HCT116 (cell line): ENCODE results near the gene ARMC10. TPM values are rescaled to one million over a fixed set of nuclear protein-coding genes. Genes with fewer than 3 reads are reported as not detected.
"Not testable (repeated sequence)": the region's sequence is repeated elsewhere in the genome, so short reads cannot be mapped to it uniquely, and the experiment has no call there.

Source experiments
- ATAC-seq: fragments of 200-7000 bp; cut with Tn5 transposase; 2 replicates; pipeline ENCODE4 v1.9.1; 2020; ENCODE audit warnings: mild to moderate bottlenecking, moderate library complexity
- BruUV-seq: library from RNA; stranded (reverse); fragments of 400-500 nt; replicated peaks from 2 replicates; lab custom pipeline; 2021; lab: Mats Ljungman, UMichigan
- CTCF ChIA-PET: fragments of 300-600 bp; sonication (Branson Sonifier 250); formaldehyde crosslinking; loops from one replicate; lab custom pipeline; 2021; ENCODE audit warnings: antibody characterized with exemption; lab: Charles Lee
- POLR2A ChIA-PET: fragments of 300-600, 350-600 bp; sonication (Branson Sonifier 250); formaldehyde crosslinking; loops from one replicate; lab custom pipeline; 2021; ENCODE audit warnings: antibody characterized with exemption; lab: Charles Lee
- RAD21 ChIA-PET, 2 experiments: fragments of 300-600 bp; sonication (Branson Sonifier 250); formaldehyde crosslinking; loops; one replicate each; lab custom pipeline; 2023; ENCODE audit warnings: low total read pairs in 2 of 2; ENCODE audit not compliant: uncharacterized antibody in 2 of 2, unreplicated experiment in 2 of 2, low non-redundant PET in 1 of 2; lab: Charles Lee
- DNase-seq: peaks from one replicate; pipeline ENCODE4 v3.0.0-alpha.2; 2010; ENCODE audit warnings: low read depth, low spot score
- H2AFZ ChIP-seq: fragments of 200-600 bp; shearing (Covaris generic), sonication (generic); 2 replicates; pipeline ENCODE4 v1.6.1; 2017; ENCODE audit warnings: low read depth, mixed run types, mixed read lengths, antibody characterized with exemption, low read length; ENCODE audit not compliant: poor library complexity, severe bottlenecking
- H3K27ac ChIP-seq: 2 replicates; pipeline ENCODE4 v1.5.1; 2012; ENCODE audit warnings: low read depth, low read length
- H3K27me3 ChIP-seq: fragments of 200-600 bp; sonication (generic); 2 replicates; pipeline ENCODE4 v1.6.1; 2016; ENCODE audit warnings: mixed run types, low read length, mixed read lengths; ENCODE audit not compliant: insufficient read depth
- H3K36me3 ChIP-seq, 2 experiments: fragments of 200-500 bp in 1 of 2; fragments of 200-600 bp in 1 of 2; sonication (Bioruptor generic) in 1 of 2; sonication (generic) in 1 of 2; 2 replicates each; pipeline versions ENCODE4 v1.5.1 to v1.6.1; 2014 to 2016; ENCODE audit warnings: low read length in 2 of 2, inconsistent platforms in 1 of 2, mixed read lengths in 1 of 2, mixed run types in 1 of 2; ENCODE audit not compliant: insufficient read depth in 2 of 2, control insufficient read depth in 1 of 2
- H3K4me1 ChIP-seq, 2 experiments: fragments of 200-600 bp in 1 of 2; sonication (generic) in 1 of 2; 2 replicates each; pipeline versions ENCODE4 v1.5.1 to v1.6.1; 2012 to 2017; ENCODE audit warnings: low read length in 2 of 2, inconsistent platforms in 1 of 2, mild to moderate bottlenecking in 1 of 2, mixed read lengths in 1 of 2, mixed run types in 1 of 2, moderate library complexity in 1 of 2; ENCODE audit not compliant: insufficient read depth in 2 of 2, control insufficient read depth in 1 of 2
- H3K4me2 ChIP-seq: fragments of 200-600 bp; sonication (generic); 2 replicates; pipeline ENCODE4 v1.6.1; 2017; ENCODE audit warnings: mixed run types, low read length, mixed read lengths
- H3K4me3 ChIP-seq, 2 experiments: fragments of 200-600 bp in 1 of 2; sonication (generic) in 1 of 2; replicated peaks in 1 of 2; 2 replicates each; pipeline ENCODE4 v1.5.1; 2011 to 2016; ENCODE audit warnings: low read length in 2 of 2, control low read depth in 1 of 2, low read depth in 1 of 2, mild to moderate bottlenecking in 1 of 2, mixed read lengths in 1 of 2, mixed run types in 1 of 2
- H3K79me2 ChIP-seq: fragments of 200-600 bp; sonication (generic); 2 replicates; pipeline ENCODE4 v1.6.1; 2017; ENCODE audit warnings: mild to moderate bottlenecking, mixed run types, low read length, moderate library complexity, mixed read lengths; ENCODE audit not compliant: insufficient read depth
- H3K9ac ChIP-seq: fragments of 200-600 bp; sonication (generic); 2 replicates; pipeline ENCODE4 v1.6.1; 2016; ENCODE audit warnings: low read length, mixed read lengths
- H3K9me2 ChIP-seq: fragments of 200-600 bp; sonication (generic), shearing (Covaris generic); 2 replicates; pipeline ENCODE4 v1.6.1; 2017; ENCODE audit warnings: mixed run types, mild to moderate bottlenecking, moderate library complexity; ENCODE audit not compliant: insufficient read depth
- H3K9me3 ChIP-seq, 2 experiments: fragments of 200-500 bp in 1 of 2; fragments of 200-600 bp in 1 of 2; sonication (Bioruptor generic) in 1 of 2; sonication (generic) in 1 of 2; 2 replicates each; pipeline ENCODE4 v1.6.1; 2014 to 2017; ENCODE audit warnings: low read length in 2 of 2, mixed read lengths in 2 of 2, inconsistent platforms in 1 of 2, low read depth in 1 of 2, mild to moderate bottlenecking in 1 of 2, mixed run types in 1 of 2, moderate library complexity in 1 of 2; ENCODE audit not compliant: control insufficient read depth in 1 of 2, insufficient read depth in 1 of 2
- H4K20me1 ChIP-seq: fragments of 200-600 bp; sonication (generic), shearing (Covaris generic); 2 replicates; pipeline ENCODE4 v1.6.1; 2017; ENCODE audit warnings: mixed run types, mild to moderate bottlenecking, moderate library complexity; ENCODE audit not compliant: insufficient read depth
- CBX3 ChIP-seq: IDR thresholded peaks from 2 replicates; pipeline ENCODE4 v1.6.1; 2012; ENCODE audit warnings: low read depth
- CTCF ChIP-seq, 3 experiments: fragments of 200-600 bp in 1 of 3; sonication (generic) in 1 of 3; IDR thresholded peaks in 2 of 3; conservative IDR thresholded peaks in 1 of 3; 2 replicates each; pipeline ENCODE4 v1.5.1; 2012 to 2017; ENCODE audit warnings: low read depth in 2 of 3, low read length in 2 of 3, antibody characterized with exemption in 1 of 3, borderline replicate concordance in 1 of 3, control low read depth in 1 of 3, mild to moderate bottlenecking in 1 of 3, mixed read lengths in 1 of 3, mixed run types in 1 of 3, moderate library complexity in 1 of 3; ENCODE audit not compliant: insufficient read depth in 1 of 3
- EGR1 ChIP-seq: IDR thresholded peaks from 2 replicates; pipeline ENCODE4 v1.6.1; 2012; ENCODE audit warnings: low read depth
- TCF7L2 ChIP-seq: IDR thresholded peaks from 2 replicates; pipeline ENCODE4 v1.7.0; 2011; ENCODE audit warnings: borderline replicate concordance, inconsistent platforms; ENCODE audit not compliant: insufficient read depth, insufficient read length; ENCODE audit errors: extremely low read depth
- YY1 ChIP-seq: IDR thresholded peaks from 2 replicates; pipeline ENCODE4 v1.6.1; 2011; ENCODE audit warnings: low read length, low read depth, moderate library complexity, mild to moderate bottlenecking; ENCODE audit not compliant: insufficient replicate concordance; ENCODE audit errors: extremely low read depth
- intact Hi-C: fragments of 100-400 bp; cut with micrococcal nuclease; formaldehyde crosslinking; loops from 2 replicates; pipeline ENCODE4 v1.10.0; 2022
- total RNA-seq: library from RNA; stranded (reverse); gene quantifications from one replicate; pipeline ENCODE4 v1.2.1, GENCODE V29; 2021; ENCODE audit not compliant: unreplicated experiment

ARMC10 gene
- total RNA-seq, 1 experiment from 2014 or later = 53.3 TPM

GRCh38 chr7:103077318-103077717 lies 2.4 kb downstream of the ARMC10 start (continued):
- no peak for TF ChIP-seq CTCF (IDR thresholded peaks at IDR 0.05 in 2 of 3, conservative IDR thresholded peaks at IDR 0.05 in 1 of 3; ENCODE audit: borderline replicate concordance in 1 of 3, insufficient read depth in 1 of 3, low read depth in 2 of 3, low read length in 2 of 3)
- no peak for TF ChIP-seq YY1
- TF ChIP-seq EGR1 = no peak
- TF ChIP-seq CBX3 = no peak

GRCh38 chr7:103078226-103078625 lies 3.3 kb downstream of the ARMC10 start:
- H3K36me3 ChIP-seq, H3K9me2 ChIP-seq, H3K9me3 ChIP-seq, H3K27ac ChIP-seq, H2AFZ ChIP-seq, H3K27me3 ChIP-seq, CTCF ChIA-PET, ATAC-seq, H4K20me1 ChIP-seq, H3K9ac ChIP-seq, POLR2A ChIA-PET, H3K4me2 ChIP-seq, DNase-seq, BruUV-seq, RAD21 ChIA-PET, H3K4me3 ChIP-seq: not testable (repeated sequence)
- Histone ChIP-seq H3K4me1 (peaks cover 3 to 14% of the 10 kb centered on the region in 2 experiments; a peak in 2 of 4 replicates), H3K79me2 (peaks cover 59% of the 10 kb centered on the region)
- intact Hi-C loops = loop anchor here (10.0 kb wide), 1 partner anchor 327 kb away; no protein-coding TSS in a partner anchor

- Histone ChIP-seq H2AFZ (no peak overlapping the region), H4K20me1 (no peaks in the 10 kb centered on the region), H3K9ac (no peak overlapping the region), H3K9me3 (no peaks in the 10 kb centered on the region), H3K36me3 (peaks cover 2 to 8% of the 10 kb centered on the region in 2 experiments; a peak in 1 of 4 replicates), H3K4me1 (peaks cover 3 to 7% of the 10 kb centered on the region in 2 experiments; a peak in 1 of 4 replicates), H3K9me2 (no peaks in the 10 kb centered on the region), H3K27me3 (no peaks in the 10 kb centered on the region), H3K27ac (no peak overlapping the region), H3K79me2 (peaks cover 59% of the 10 kb centered on the region), H3K4me2 (no peak overlapping the region), H3K4me3 (no peak overlapping the region)
- no peak for TF ChIP-seq TCF7L2
- POLR2A ChIA-PET = no interaction called here
- BruUV-seq = no TSS peak
- RAD21 ChIA-PET = no interaction called here
- CTCF ChIA-PET = no interaction called here
- ATAC-seq (no peak), DNase-seq (no peak)
- intact Hi-C loops = loop anchor here (10.0 kb wide), 1 partner anchor 325 kb away; no protein-coding TSS in a partner anchor
These were observed 4.9 kb downstream of the ARMC10 start for GRCh38 chr7:103079836-103080235.
